ENCODE results near the gene EPB41L4A. TPM values are rescaled to one million over a fixed set of nuclear protein-coding genes. Genes with fewer than 3 reads are reported as not detected.
"Not testable (repeated sequence)": the region's sequence is repeated elsewhere in the genome, so short reads cannot be mapped to it uniquely, and the experiment has no call there.

Gene EPB41L4A
- total RNA-seq, 3 donors from 2014 or later = 22.0 to 25.9 (median 22.6) TPM

GRCh38 chr5:112217843-112218579 lies 201.1 kb downstream of the EPB41L4A start:
- Histone ChIP-seq H3K4me1 (no peaks in the 10 kb centered on the region), H3K9me3 (no peaks in the 10 kb centered on the region), H3K27me3 (no peaks in the 10 kb centered on the region), H3K4me3 (no peak overlapping the region), H3K36me3 (no peaks in the 10 kb centered on the region), H3K27ac (no peak overlapping the region)
- intact Hi-C loops (cut with DNase I; ENCODE audit: low total_unique reads) = no loop called here
- DNase-seq (ENCODE audit: low spot score in 2 of 2) = no peak
- TF ChIP-seq CTCF (IDR thresholded peaks at IDR 0.05) (no peak), POLR2AphosphoS5 (IDR thresholded peaks at IDR 0.05) (no peak)

- TF ChIP-seq POLR2A (IDR thresholded peaks at IDR 0.05) (no peak), CTCF (IDR thresholded peaks at IDR 0.05) (no peak), POLR2AphosphoS5 (IDR thresholded peaks at IDR 0.05) (no peak)
- no peak overlapping the region for H3K4me3 ChIP-seq
- intact Hi-C loops (cut with DNase I; ENCODE audit: low total_unique reads) = no loop called here
- no peaks in the 10 kb centered on the region for H3K27me3 ChIP-seq
- H3K4me1 ChIP-seq = no peaks in the 10 kb centered on the region
- no peak for DNase-seq (ENCODE audit: low spot score in 2 of 2)
- no peaks in the 10 kb centered on the region for H3K36me3 ChIP-seq
- H3K27ac ChIP-seq = no peak overlapping the region
- no peaks in the 10 kb centered on the region for H3K9me3 ChIP-seq
Observed at GRCh38 chr5:112216140-112216539, 202.9 kb downstream of the EPB41L4A start.

- H3K9me3 ChIP-seq = no peaks in the 10 kb centered on the region
- DNase-seq (ENCODE audit: low spot score in 2 of 2) = no peak
- no peaks in the 10 kb centered on the region for H3K36me3 ChIP-seq
- H3K4me1 ChIP-seq = no peaks in the 10 kb centered on the region
- intact Hi-C loops (cut with DNase I; ENCODE audit: low total_unique reads) = no loop called here
- no peak for TF ChIP-seq POLR2A (IDR thresholded peaks at IDR 0.05)
- no peak for TF ChIP-seq POLR2AphosphoS5 (IDR thresholded peaks at IDR 0.05)
- peak in 2 of 3 donors; percentile 63 to 67 for TF ChIP-seq CTCF (IDR thresholded peaks at IDR 0.05)
- no peaks in the 10 kb centered on the region for H3K27me3 ChIP-seq
- no peak overlapping the region for H3K4me3 ChIP-seq
- H3K27ac ChIP-seq = no peak overlapping the region
Observed at GRCh38 chr5:112210430-112211005, 208.6 kb downstream of the EPB41L4A start.

- H3K27ac ChIP-seq = no peak overlapping the region
- TF ChIP-seq CTCF (IDR thresholded peaks at IDR 0.05) = no peak
- no peaks in the 10 kb centered on the region for H3K4me1 ChIP-seq
- no peaks in the 10 kb centered on the region for H3K36me3 ChIP-seq
- no peaks in the 10 kb centered on the region for H3K27me3 ChIP-seq
- H3K9me3 ChIP-seq = no peaks in the 10 kb centered on the region
- DNase-seq (ENCODE audit: low spot score in 2 of 2) = no peak
- no peak overlapping the region for H3K4me3 ChIP-seq
- intact Hi-C loops (cut with DNase I; ENCODE audit: low total_unique reads) = no loop called here
Observed at GRCh38 chr5:112208699-112209615, 210.1 kb downstream of the EPB41L4A start.

GRCh38 chr5:112208195-112208594 lies 210.9 kb downstream of the EPB41L4A start:
- H3K4me1 ChIP-seq; intact Hi-C loops (cut with DNase I; ENCODE audit: low total_unique reads); H3K4me3 ChIP-seq; H3K9me3 ChIP-seq; H3K27me3 ChIP-seq; H3K27ac ChIP-seq; DNase-seq (ENCODE audit: low spot score in 2 of 2); H3K36me3 ChIP-seq: not testable (repeated sequence)

Measured in breast epithelium (tissue), 4 donors.